ENCODE results near the gene ACSF3. TPM values are rescaled to one million over a fixed set of nuclear protein-coding genes. Genes with fewer than 3 reads are reported as not detected.

ACSF3 gene
- total RNA-seq, 1 donor from 2014 or later = 41.1 TPM

DNA sequence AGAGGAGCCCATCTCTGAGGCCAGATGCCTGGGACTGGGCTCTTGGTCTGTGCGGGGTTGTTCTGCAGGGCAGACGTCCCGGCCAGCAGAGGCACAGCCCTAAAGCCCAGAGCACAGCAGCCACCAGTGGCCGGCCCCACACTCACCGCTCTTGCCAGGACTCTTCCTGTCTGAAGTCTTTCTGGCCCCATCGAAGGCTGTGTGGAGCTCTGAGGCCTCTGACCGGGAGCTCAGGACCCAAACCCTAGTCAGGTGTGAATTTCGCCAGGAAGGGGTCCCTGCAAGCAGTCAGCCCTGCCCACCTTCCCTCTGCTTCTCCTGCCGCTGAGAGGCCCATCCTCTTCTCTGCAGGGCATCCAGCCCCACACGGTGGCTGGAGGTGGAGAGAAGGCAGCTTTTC is 10.7 kb downstream of the ACSF3 start:
- DNase-seq (ENCODE audit: low spot score) = no peak
- intact Hi-C loops (cut with DNase I) = no loop called here
- no peak for ATAC-seq

DNA sequence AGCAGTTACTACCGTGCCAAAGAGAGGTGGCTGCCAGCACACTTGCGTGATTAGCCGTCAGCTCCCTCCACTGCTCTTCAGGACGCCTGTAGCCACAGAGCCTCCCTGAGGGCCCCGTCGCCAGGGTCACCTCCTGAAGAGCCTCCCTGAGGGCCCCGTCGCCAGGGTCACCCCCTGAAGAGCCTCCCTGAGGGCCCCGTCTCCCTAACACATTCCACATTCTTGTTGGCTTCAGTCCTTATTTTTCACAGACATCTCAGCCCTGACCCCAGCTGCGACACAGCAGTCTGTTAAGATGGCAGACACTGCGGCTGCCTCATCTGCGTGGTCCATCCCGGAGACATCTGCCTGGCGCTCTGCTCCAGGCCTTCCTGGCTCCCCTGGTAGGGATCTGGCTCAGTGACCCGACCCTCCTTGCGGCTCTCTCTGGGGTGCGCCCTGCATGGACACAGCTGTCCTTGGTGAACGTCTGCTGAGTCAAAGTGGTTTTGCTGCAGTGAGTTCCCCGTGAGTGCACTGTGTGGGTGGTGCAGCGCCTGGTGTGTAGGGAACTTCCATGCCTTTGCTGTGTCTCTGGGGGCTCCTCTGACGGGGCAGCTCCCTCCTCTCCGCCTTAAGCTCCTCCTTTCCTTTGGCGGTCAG is 11.4 kb downstream of the ACSF3 start:
- ATAC-seq = no peak
- no peak for DNase-seq (ENCODE audit: low spot score)
- intact Hi-C loops (cut with DNase I) = no loop called here

DNA sequence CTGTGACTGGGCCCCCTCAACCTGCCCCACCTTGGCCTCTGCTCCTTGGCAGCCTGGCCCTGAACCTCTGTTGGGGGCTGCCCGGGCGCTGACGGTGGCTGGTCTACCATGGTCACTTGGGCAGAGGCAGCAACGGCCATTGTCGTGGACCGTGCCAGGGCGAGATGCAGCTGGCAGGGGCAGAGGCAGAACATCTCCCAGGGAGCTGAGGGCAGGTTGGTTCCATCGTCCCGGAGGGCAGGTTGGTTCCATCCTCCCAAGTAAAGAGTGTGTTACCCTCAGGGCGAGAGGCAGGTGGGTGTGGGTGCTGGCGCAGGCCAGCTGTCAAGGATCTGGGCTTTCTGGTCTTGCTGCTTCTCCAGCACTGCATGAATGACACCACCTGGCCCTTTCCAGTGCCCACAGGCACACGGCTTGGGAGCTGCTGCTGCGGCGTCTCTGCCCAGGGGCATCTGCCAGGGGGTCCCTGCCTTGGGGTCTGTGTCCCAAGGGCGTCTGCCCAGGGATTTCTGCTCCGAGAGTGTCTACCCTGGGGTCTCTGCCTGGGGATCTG is 12.0 kb downstream of the ACSF3 start:
- intact Hi-C loops (cut with DNase I) = no loop called here
- no peak for ATAC-seq
- DNase-seq (ENCODE audit: low spot score) = no peak

DNA sequence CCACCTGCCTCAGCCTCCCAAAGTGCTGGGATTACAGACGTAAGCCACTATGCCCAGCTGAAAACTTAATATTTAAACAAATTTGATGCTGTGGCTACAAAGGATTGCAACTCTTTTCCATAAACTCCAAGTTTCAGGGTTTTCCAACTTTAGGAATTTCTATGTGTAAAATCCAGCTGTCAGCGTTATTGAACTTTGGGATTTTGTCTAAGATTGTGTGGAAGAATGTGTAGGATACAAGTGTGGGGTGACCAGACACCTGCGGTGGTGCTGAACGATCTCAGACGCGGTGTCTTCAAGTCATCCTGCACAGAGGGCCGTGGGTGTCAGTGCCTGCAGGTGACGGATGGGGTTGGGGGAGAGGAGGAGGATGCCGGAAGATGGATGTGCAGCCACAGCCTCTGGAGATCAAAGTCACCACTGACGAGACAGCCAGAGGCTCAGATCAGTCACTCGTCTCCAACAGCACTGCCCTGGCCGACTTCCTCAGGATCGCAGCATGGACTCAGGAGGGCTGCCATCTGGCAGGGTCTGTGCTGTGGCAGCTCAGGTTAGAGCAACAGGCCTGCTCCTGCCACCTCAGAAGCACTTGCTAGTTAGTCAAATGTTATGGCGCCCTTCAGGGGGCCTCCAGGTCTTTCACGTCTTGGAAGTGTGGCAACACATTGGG is 13.0 kb downstream of the ACSF3 start:
- no peak for ATAC-seq
- intact Hi-C loops (cut with DNase I) = no loop called here
- DNase-seq (ENCODE audit: low spot score) = no peak

DNA sequence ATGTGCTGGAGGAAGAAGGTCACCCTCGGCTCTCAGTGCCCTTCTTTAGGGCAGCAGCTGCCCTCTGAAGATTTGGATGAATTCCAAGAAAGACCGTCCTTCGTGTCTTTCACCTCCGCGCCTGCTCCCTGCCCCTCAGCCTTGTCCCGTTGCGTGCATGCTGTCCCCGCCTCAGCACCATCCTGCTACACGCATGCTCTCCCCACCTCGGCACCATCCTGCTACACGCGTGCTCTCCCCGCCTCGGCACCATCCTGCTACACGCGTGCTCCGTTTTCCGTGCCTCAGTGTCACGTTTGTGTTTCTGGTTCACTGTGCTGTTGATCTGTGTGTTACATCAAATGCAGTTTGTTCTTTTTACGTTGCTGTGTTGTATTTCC is 13.5 kb downstream of the ACSF3 start:
- ATAC-seq (no peak), DNase-seq (ENCODE audit: low spot score) (no peak)
- intact Hi-C loops (cut with DNase I) = no loop called here

DNA sequence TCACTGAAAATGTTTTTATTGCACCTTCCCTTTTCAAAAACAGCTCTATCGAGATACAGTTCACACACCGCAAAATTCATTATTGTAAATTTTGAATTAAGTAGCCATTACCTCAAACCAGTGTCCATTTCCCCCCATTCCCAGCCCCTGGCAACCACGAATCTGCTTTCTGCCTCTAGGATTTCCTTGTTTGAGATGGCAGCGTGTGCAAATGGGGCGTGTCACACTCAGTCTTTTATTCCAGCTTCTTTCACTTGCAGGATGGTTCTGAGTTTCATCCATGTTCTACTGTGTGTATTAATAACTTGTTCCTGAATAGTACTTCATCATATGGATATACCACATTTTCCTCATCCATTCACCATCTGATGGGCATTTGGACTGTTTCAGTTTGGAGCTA is 14.8 kb downstream of the ACSF3 start:
- no peak for ATAC-seq
- no peak for DNase-seq (ENCODE audit: low spot score)
- intact Hi-C loops (cut with DNase I) = no loop called here

DNA sequence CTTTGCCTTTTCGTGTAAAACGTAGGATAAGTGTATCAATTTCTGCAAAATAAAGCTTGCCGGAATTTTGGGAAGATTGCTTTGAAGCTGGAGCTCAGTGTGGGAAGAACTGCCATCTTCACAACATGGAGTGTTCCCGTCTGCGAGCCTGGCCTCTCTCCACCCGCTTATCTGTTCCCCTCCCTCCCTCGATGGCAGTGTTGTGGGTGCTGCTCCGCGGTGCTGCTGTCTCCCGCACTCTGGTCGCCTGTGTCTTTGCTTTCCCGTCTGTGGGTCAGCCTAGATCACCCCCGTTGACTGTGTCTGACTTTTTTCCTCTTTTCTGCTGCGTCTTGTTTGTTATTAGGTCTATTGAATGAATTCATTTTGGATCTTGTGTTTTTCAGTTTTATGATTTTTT is 17.0 kb downstream of the ACSF3 start:
- no peak for DNase-seq (ENCODE audit: low spot score)
- intact Hi-C loops (cut with DNase I) = no loop called here
- no peak for ATAC-seq

DNA sequence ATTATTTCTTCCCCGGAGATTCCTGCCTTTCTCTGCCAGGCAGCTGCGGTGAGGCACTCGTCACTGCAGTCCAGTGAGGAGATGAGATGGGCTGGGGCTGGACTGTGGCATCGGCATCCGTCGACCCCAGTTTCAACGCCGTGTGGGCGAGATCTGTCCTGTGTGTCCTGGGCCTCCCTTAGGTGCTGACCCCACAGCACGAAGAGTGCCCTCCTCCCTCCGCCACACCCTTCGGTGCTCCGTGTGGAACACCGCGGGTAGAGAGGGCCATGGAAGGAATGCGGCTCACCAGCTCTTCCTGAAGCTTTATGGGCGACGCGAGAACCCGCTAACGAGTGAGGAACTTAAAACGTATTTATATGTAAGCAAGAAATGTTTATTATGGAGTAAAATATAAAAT is 17.6 kb downstream of the ACSF3 start:
- no peak for DNase-seq (ENCODE audit: low spot score)
- intact Hi-C loops (cut with DNase I) = no loop called here

DNA sequence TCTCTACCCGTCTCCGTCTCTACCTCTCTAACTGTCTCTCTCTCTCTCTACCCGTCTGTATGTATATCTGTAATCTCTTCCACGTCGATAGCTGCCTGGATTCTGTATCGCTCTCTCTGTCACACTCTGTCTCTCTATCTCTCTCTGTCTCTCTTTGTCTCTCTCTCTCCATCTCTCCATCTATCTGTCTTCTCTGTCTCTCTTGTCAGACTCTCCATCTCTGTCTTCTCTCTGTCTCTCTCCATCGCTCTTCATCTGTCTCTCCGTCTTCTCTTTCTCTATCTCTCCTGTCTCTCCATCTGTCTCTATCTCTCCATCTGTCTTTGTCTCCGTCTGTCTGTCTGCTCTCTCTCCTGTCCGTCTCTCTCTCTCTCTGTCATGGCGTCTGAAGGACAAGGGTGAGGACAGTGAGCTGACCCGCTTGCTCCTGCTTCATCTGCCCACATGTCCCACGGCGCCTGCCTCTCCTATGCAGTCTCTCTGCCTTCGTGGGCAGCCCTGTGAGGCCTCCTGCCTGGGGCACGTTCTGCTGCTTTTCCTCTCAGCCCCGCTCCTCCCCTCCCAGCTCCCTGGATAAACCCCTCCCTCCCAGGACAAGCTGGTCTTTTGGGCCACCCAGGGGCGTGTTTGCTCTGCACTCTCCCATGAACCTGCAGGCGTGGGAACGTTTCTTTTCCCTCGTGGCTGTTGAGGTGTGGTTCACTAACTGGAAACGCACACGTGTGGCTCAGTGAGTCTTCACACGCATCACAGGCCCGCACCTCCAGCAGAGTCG is 18.9 kb downstream of the ACSF3 start:
- DNase-seq (ENCODE audit: low spot score) = no peak
- intact Hi-C loops (cut with DNase I) = no loop called here
- ATAC-seq = no peak

More for the DNA sequence above, 17.6 kb downstream of the ACSF3 start:
- no peak for ATAC-seq

DNA sequence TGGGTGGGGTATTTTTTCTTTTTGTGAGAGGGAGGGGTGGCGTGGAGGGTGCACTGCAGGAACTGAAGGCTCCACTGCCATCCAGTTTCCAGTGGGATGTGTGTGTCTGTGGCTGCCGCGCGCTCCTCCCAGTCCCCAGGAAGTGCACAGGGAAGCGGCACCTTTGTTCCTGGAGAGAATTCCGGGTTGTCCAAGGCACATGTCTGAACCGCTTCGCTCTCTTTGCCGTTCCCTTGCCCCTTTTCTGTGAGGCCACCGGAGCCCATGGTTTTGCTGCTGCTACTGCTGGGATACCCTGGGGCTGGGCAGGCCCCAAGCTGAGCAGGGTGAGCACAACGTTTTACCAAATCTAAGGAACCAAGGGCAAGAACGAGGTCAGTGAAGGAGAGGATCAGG is 19.5 kb downstream of the ACSF3 start:
- ATAC-seq = no peak
- no peak for DNase-seq (ENCODE audit: low spot score)
- intact Hi-C loops (cut with DNase I) = no loop called here

DNA sequence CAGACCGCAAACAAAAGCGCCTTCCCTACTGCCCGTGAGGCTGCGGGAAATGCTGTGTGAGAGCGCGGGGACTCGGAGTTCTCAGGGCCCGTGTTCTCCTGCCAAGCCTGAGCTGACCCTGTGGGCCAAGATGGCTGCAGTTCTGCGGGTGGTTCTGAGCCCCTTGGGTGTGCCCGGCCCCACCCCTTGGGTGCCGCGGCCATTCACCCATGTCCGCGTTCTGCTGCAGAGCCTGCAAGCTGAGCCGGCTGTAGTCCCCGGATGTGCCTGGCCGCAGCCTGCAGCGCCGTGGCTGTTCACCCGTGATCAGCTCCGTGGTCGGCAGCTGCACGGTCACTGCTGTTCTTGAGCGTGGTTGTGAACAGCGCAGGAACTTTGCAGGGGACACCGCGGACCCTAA is 20.0 kb downstream of the ACSF3 start:
- DNase-seq (ENCODE audit: low spot score) (no peak), ATAC-seq (no peak)
- intact Hi-C loops (cut with DNase I) = no loop called here

DNA sequence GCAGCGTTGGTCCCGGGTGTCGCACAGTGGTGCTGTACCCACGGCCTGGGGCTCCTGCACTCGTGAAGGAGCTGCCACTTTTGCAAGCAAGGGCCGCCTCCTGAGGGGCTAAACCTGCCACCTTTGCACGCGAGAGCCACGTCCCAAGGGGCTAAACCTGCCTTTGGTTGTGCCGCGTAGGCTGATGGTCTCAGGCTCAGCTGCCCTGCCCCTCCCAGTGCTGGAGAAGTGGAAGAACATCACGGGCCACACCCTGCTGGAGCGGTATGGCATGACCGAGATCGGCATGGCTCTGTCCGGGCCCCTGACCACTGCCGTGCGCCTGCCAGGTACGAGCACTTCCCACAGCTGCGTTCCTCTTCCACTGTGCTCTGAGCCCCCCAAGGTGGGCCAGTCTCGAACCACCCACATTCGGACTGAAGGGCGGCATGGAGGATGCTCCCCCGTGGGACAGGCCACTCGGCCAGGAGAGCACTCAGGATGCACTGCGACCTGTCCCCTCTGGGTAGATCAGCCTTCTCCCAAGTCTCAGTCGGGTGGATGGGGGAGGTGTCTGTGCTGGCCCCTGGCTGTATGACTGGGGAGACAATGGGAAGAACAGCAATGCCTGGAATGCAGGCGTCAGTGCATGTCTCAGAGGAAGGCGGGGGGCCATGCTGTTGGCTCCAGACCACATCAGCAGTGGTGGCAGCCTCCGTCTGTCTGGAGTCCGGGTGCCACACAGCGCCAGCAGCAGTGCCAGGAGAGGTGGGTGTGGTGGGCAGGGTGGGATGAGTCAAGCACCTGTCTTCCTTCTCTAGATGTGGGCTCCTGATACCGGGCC is 20.7 kb downstream of the ACSF3 start:
- ATAC-seq = no peak
- intact Hi-C loops (cut with DNase I) = no loop called here
- DNase-seq (ENCODE audit: low spot score) = no peak

DNA sequence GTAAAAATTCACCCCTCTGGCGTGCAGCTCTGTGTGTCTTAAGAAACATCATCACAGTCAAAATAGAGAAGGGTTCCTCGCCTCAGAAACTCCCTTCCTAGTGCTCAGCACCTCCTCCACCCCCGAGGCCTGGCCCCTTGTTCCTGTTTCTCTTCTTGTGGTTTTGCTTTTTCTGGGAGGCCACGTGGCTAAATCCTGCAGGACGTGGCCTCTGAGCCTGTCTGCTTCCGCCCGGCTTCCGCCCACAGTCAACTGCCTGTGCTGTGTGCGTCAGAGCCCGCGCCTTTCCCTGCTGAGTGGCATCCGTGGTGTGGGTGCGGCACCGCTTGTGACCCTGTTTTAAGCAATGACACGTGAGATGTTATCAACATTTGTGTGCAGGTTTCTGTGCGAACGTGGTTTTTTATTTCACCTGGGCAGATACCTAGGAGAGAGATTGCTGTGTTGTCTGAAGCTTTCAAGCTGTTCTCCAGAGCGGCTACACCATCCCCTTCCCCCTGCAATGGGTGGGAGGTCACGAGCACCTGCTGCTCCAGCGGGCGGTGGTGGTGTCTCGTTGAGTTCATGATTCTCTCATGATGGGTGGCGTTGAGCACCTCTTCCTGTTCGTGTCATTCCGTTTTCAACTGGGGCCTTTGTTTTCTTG is 21.7 kb downstream of the ACSF3 start:
- ATAC-seq (peak; percentile 93), DNase-seq (ENCODE audit: low spot score) (peak; percentile 82)
- intact Hi-C loops (cut with DNase I) = no loop called here

DNA sequence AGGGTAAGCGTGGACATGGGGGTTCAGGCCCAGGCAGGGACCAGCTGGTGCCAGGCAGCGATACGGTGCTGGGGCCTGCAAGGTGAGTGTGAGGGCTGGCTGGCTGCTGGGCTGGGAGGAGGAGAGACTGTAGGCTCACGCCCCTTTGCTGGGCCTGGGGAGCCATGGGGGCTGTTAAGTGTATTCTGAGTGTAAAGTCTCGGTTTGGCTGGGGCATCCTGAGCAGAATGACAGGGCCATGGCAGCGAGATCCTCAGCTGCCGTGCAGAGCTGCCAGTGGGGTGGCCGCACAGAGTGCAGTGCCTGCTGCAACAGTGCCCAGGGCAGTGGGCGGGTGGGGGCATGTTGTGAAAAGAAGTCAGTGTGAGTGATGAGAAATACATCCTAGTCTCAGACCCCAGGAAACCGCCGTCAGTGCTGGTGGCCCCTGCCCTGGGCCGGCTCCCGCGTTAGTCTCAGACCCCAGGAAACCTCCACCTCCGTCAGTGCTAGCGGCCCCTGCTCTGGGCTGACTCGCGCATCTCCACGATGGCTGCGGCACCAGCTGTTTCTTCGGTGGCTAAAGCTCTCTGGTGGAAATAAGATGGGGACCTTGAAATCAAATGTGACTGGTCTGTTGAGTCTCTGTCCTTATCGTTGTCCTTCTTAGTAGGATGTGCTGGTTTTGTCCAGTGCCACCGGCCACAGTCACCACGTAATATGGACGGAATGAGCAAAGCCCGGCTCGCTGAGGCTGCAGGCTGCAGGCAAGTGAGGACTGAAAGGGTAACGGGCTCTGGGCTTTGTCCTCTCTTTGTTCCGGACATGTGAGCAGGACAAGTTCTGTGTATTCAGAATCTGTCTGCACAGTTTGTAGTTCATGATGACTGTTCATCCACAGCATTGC is 22.9 kb downstream of the ACSF3 start:
- no peak for DNase-seq (ENCODE audit: low spot score)
- ATAC-seq = no peak

DNA sequence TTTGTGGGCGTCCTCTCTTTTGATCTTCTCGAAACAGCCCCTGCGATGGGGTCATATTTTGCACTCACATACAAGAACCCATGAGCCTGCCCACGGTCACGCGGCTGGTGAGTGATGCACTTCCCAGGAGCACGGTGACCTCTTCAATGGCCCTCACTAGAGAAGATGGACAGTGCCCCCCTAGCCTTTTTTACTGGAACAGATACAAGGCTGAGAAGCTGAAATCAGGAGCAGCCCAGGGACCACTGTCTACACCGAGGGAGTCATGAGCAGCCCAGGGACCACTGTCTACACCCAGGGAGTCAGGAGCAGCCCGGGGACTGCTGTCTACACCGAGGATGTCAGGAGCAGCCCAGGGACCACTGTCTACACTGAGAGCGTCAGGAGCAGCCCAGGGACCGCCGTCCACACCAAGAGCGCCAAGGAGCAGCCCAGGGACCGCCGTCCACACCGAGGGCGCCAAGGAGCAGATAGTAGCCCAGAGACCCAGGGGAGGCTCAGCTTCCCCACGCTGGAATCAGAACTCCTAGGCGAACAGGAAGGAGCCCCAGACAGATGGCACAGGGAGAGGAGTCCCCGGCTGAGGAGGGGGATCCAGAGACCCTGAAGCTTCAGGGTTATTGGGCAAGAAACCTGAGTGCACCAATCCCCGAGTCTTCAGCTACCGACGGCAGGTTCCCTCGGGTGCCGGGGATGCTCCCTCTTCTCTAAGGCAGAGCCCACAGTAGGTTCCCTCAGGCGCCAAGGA is 23.7 kb downstream of the ACSF3 start:
- ATAC-seq (no peak), DNase-seq (ENCODE audit: low spot score) (no peak)
- intact Hi-C loops (cut with DNase I) = no loop called here

More for the DNA sequence above, 22.9 kb downstream of the ACSF3 start:
- intact Hi-C loops (cut with DNase I) = no loop called here

DNA sequence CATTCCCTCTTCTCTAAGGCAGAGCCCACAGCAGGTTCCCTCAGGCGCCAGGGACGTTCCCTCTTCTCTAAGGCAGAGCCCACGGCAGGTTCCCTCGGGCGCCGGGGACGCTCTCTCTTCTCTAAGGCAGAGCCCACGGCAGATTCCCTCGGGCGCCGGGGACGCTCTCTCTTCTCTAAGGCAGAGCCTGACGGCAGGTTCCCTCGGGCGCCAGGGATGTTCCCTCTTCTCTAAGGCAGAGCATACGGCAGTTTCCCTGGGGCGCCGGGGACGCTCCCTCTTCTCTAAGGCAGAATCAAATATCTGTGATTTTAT is 24.3 kb downstream of the ACSF3 start:
- ATAC-seq (no peak), DNase-seq (ENCODE audit: low spot score) (no peak)
- intact Hi-C loops (cut with DNase I) = no loop called here

DNA sequence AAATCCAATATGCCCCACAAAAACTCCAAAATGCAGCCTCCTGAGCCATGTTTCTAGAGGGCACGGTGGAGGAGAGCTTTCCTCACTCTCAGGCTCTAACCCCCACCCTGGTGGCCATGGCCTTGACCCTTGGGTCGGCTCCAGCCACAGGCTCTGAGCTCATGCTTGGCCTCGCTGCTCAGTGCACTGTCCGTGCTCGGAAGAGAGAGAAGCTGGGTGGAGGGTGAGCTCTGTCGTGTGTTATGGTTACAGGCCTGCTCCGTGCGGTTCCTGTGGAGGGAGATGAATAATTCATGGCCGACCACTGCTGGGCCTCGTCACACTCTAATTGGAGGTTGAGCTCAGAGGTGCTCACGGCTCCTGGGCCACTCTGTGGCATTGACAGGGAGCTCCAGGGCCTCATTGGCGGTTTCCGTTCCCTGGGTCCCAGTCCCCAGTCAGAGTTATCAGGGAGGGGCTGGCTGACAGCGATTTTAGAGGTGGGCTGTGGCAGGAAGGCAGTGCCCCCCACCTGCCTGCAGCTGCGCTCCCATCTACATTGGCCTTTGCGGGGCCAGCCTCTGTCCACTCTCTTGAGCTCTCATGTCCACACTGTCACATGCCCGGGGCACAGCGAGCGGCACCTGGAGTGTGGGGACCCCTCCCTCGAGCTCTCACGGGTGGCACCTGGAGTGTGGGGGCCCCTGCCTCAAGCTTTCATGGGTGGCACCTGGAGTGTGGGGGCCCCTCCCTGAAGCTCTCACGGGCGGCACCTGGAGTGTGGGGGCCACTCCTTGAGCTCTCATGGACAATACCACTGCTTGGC is 24.9 kb downstream of the ACSF3 start:
- DNase-seq (ENCODE audit: low spot score) (no peak), ATAC-seq (no peak)
- intact Hi-C loops (cut with DNase I) = no loop called here

Data from sciatic nerve (tissue), 2 donors.